ENCODE results near the gene WWOX. TPM values are rescaled to one million over a fixed set of nuclear protein-coding genes. Genes with fewer than 3 reads are reported as not detected.

Gene WWOX
- total RNA-seq, 1 donor from 2014 or later = 18.6 TPM

DNA sequence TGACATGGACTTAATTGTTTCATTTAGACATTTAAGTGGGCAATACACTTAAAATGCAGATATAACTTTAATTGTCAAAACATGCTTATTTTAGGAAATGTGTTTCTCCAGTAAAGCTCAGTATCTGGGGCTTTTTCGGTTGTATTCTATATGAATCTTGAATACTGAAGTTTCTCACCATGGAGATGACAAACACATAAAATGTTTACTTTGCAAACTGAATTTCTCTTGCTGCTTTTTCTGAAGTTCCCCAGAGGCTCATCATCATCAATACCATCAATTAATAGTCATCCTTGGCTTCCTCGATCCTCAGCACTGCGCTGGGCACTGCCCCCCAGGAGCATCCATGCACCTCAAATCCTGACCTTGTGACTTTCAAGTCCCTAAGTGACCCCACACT, 227.3 kb downstream of the WWOX start:
- H3K9me3 Mint-ChIP-seq (ENCODE audit: unreplicated experiment) = no peaks in the 10 kb centered on the region
- H3K4me3 Mint-ChIP-seq (ENCODE audit: unreplicated experiment) = no peak overlapping the region
- no peak overlapping the region for H3K27ac Mint-ChIP-seq (ENCODE audit: unreplicated experiment)
- no peak for TF ChIP-seq CTCF (IDR thresholded peaks at IDR 0.05; ENCODE audit: unreplicated experiment)
- no peaks in the 10 kb centered on the region for H3K27me3 Mint-ChIP-seq (ENCODE audit: unreplicated experiment)
- DNase-seq (ENCODE audit: low spot score) = no peak
- no peaks in the 10 kb centered on the region for H3K36me3 Mint-ChIP-seq (ENCODE audit: low read depth, unreplicated experiment)
- no peaks in the 10 kb centered on the region for H3K4me1 Mint-ChIP-seq (ENCODE audit: unreplicated experiment)

GRCh38 chr16:78331731-78332130, 232.3 kb downstream of the WWOX start:
- Mint-ChIP-seq H3K27me3 (ENCODE audit: unreplicated experiment) (no peaks in the 10 kb centered on the region), H3K4me1 (ENCODE audit: unreplicated experiment) (no peaks in the 10 kb centered on the region), H3K4me3 (ENCODE audit: unreplicated experiment) (no peak overlapping the region), H3K9me3 (ENCODE audit: unreplicated experiment) (no peaks in the 10 kb centered on the region), H3K27ac (ENCODE audit: unreplicated experiment) (no peak overlapping the region), H3K36me3 (ENCODE audit: low read depth, unreplicated experiment) (no peaks in the 10 kb centered on the region)
- no peak for TF ChIP-seq CTCF (IDR thresholded peaks at IDR 0.05; ENCODE audit: unreplicated experiment)
- DNase-seq (ENCODE audit: low spot score) = no peak

DNA sequence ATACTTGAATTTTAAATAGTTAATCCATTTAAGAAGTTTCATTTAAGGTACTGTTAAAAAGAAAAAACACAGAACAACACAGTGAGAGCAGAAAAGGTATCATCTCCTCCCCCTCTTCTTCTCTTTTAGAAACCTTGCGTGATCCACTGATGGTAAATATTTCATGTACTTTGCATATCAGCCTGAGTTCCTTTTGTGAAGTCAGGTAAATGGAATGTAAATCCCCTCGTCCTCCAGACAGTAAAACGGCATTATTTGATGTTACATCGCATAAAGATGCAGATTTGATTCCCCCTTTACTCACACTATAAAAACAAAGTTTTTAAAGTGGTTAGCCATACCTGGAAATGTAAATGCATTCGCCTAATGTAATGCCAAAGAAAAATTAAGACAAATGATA, 234.4 kb downstream of the WWOX start:
- H3K4me3 Mint-ChIP-seq (ENCODE audit: unreplicated experiment) = no peak overlapping the region
- no peak overlapping the region for H3K27ac Mint-ChIP-seq (ENCODE audit: unreplicated experiment)
- no peaks in the 10 kb centered on the region for H3K9me3 Mint-ChIP-seq (ENCODE audit: unreplicated experiment)
- no peak for TF ChIP-seq CTCF (IDR thresholded peaks at IDR 0.05; ENCODE audit: unreplicated experiment)
- no peak for DNase-seq (ENCODE audit: low spot score)
- no peaks in the 10 kb centered on the region for H3K27me3 Mint-ChIP-seq (ENCODE audit: unreplicated experiment)
- no peaks in the 10 kb centered on the region for H3K36me3 Mint-ChIP-seq (ENCODE audit: low read depth, unreplicated experiment)
- H3K4me1 Mint-ChIP-seq (ENCODE audit: unreplicated experiment) = no peaks in the 10 kb centered on the region

GRCh38 chr16:78340590-78340989, 241.1 kb downstream of the WWOX start:
- TF ChIP-seq CTCF (IDR thresholded peaks at IDR 0.05; ENCODE audit: unreplicated experiment) = no peak
- no peak for DNase-seq (ENCODE audit: low spot score)
- no peaks in the 10 kb centered on the region for H3K4me1 Mint-ChIP-seq (ENCODE audit: unreplicated experiment)
- H3K27ac Mint-ChIP-seq (ENCODE audit: unreplicated experiment) = no peak overlapping the region
- no peaks in the 10 kb centered on the region for H3K27me3 Mint-ChIP-seq (ENCODE audit: unreplicated experiment)
- no peaks in the 10 kb centered on the region for H3K9me3 Mint-ChIP-seq (ENCODE audit: unreplicated experiment)
- no peak overlapping the region for H3K4me3 Mint-ChIP-seq (ENCODE audit: unreplicated experiment)
- H3K36me3 Mint-ChIP-seq (ENCODE audit: low read depth, unreplicated experiment) = no peaks in the 10 kb centered on the region

- Mint-ChIP-seq H3K27me3 (ENCODE audit: unreplicated experiment) (no peaks in the 10 kb centered on the region), H3K4me3 (ENCODE audit: unreplicated experiment) (no peak overlapping the region), H3K36me3 (ENCODE audit: low read depth, unreplicated experiment) (no peaks in the 10 kb centered on the region), H3K27ac (ENCODE audit: unreplicated experiment) (no peak overlapping the region), H3K4me1 (ENCODE audit: unreplicated experiment) (no peaks in the 10 kb centered on the region), H3K9me3 (ENCODE audit: unreplicated experiment) (no peaks in the 10 kb centered on the region)
- DNase-seq (ENCODE audit: low spot score) = no peak
- no peak for TF ChIP-seq CTCF (IDR thresholded peaks at IDR 0.05; ENCODE audit: unreplicated experiment)
These were observed 248.6 kb downstream of the WWOX start for GRCh38 chr16:78348068-78348467.
